Heart left ventricle (tissue), 16 donors: ENCODE results near the gene BFSP2. TPM values are rescaled to one million over a fixed set of nuclear protein-coding genes. Genes with fewer than 3 reads are reported as not detected.

Experiments
- ATAC-seq, 4 donors: fragments of 200-7000 bp; cut with Tn5 transposase; one replicate each; pipeline ENCODE4 v1.9.1; 2020 to 2022; ENCODE audit warnings: moderate library complexity in 4 of 4, mild to moderate bottlenecking in 3 of 4, moderate number of reproducible peaks in 1 of 4
- DNase-seq, 5 donors: peaks; one replicate each; pipeline ENCODE4 v3.0.0-alpha.2; 2020
- H3K27ac ChIP-seq, 12 donors: fragments of 200-600 bp; sonication (generic) in 4 of 12; one replicate each; pipeline versions ENCODE4 v1.5.0 to v1.8.0; 2016 to 2022; ENCODE audit warnings: mild to moderate bottlenecking in 2 of 12
- H3K27me3 ChIP-seq, 9 donors: fragments of 200-600 bp; sonication (generic) in 2 of 9; one replicate each; pipeline versions ENCODE4 v1.5.1 to v1.8.0; 2016 to 2022; ENCODE audit warnings: mild to moderate bottlenecking in 3 of 9
- H3K36me3 ChIP-seq, 9 donors: fragments of 200-600 bp; sonication (generic) in 2 of 9; one replicate each; pipeline versions ENCODE4 v1.5.0 to v1.8.0; 2018 to 2022; ENCODE audit warnings: mild to moderate bottlenecking in 2 of 9
- H3K4me1 ChIP-seq, 12 donors: fragments of 200-600 bp; sonication (generic) in 4 of 12; one replicate each; pipeline versions ENCODE4 v1.5.0 to v1.8.0; 2016 to 2022; ENCODE audit warnings: mild to moderate bottlenecking in 3 of 12
- H3K4me3 ChIP-seq, 12 donors: fragments of 200-600 bp; sonication (generic) in 4 of 12; one replicate each; pipeline versions ENCODE4 v1.5.0 to v1.8.0; 2017 to 2022; ENCODE audit warnings: mild to moderate bottlenecking in 9 of 12, moderate library complexity in 4 of 12
- H3K9me3 ChIP-seq, 12 donors: fragments of 200-600 bp; sonication (generic) in 4 of 12; one replicate each; pipeline versions ENCODE4 v1.5.0 to v1.8.0; 2016 to 2022; ENCODE audit warnings: mild to moderate bottlenecking in 1 of 12
- POLR2A ChIP-seq, 2 donors: fragments of 450-650 bp; IDR thresholded peaks; one replicate each; pipeline ENCODE4 v1.6.1; 2017; ENCODE audit warnings: antibody characterized with exemption in 2 of 2, mild to moderate bottlenecking in 2 of 2, moderate library complexity in 2 of 2
- WGBS, 4 donors: extraction: QIAGEN DNeasy Blood & Tissue Kit in 2 of 4; methylation state at CpG; one replicate each; pipeline versions ENCODE4 v1.1.5 to v1.1.7; 2013 to 2018; 5-methylcytosine and 5-hydroxymethylcytosine counted together
- intact Hi-C, 10 donors: fragments of 100-400 bp; cut with DNase I; formaldehyde crosslinking; loops; one replicate each; pipeline versions ENCODE4 v1.11.1 to v1.14.2; 2022
- polyA plus RNA-seq, 2 donors: library from polyadenylated mRNA; stranded (reverse); fragments of 200-250 nt; gene quantifications; one replicate each; pipeline ENCODE4 v1.2.3, GENCODE V29; 2013
- total RNA-seq, 9 donors: library from RNA; depleted of rRNA in 2 of 9; stranded (reverse); fragments of >200 nt in 2 of 9; fragmentation: NEBNext Ultra II Directional in 3 of 9; extraction: Animal tissue kit (Norgen Biotek cat#: 25700) in 3 of 9; gene quantifications; one replicate each; pipeline versions ENCODE4 v1.1.0 to v1.2.4, GENCODE V29; 2016 to 2023
- TF ChIP-seq, protein P1 (sequence below), 12 donors: fragments of 200-600 bp; sonication (generic) in 4 of 12; IDR thresholded peaks; one replicate each; pipeline versions ENCODE4 v1.5.0 to v1.8.0; 2018 to 2022; ENCODE audit warnings: antibody characterized with exemption in 12 of 12, mild to moderate bottlenecking in 5 of 12
- donor health status: ischemic (EF 13 %, LVEDD 7.1; RV severe dilation, severe dysfunction).
- donor health status: healthy with polysubstance abuse.
- donor health status: DM: no; HTN: yes; CAD: no.
- donor health status: DM: no; HTN: no; CAD: no.
- donor health status: ischemic (EF 25% LVEDD 6.9; RV normal size, moderate dysfunction).
- donor health status: ischemic (EF 25% LVEDD 5.7; RV mildly dilated, moderate dysfunction).
- donor health status: healthy.
- donor health status: DM: yes; HTN: yes; CAD: no.
- donor health status: ischemic (EF 35%, LVEDD 5.7; RV mildly dilated, moderate dysfunction).
- donor health status: nonischemic (EF 11% LVEDD 7.7; RV severe dilation, severe dysfunction).
- donor health status: DM: yes; HTN: yes; CAD: no.
- donor health status: PGD.
- donor health status: ischemic (EF 29% LVEDD 5.4; RV normal size, mild dysfunction).
- donor health status: nonischemic (EF 23%, LVEDD 6.1; RV moderate dilation, normal function).

The BFSP2 gene
- total and polyA plus RNA-seq, 11 donors, result not detected

DNA sequence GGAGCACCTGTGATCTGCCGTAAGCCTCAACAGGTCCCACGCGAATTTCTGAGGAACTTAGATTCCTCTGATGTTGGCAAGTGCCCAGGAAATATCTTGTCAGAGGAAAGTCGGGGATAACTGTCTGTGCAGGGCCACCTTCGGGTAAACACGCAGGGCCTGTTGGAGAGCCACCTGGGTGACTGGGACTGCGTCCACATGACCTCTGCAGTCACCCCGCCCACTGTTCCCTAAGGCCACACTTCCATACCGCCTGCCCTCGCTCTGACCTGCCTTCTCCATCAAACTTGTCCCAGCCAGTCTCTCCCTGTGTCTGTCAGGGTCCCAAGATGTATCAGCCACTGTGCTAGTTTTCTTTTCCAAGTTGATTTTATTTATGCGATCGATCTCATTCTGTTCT lies 28.7 kb downstream of the BFSP2 start:
- intact Hi-C loops, result no loop called here
- ATAC-seq (no peak), DNase-seq (no peak)

DNA sequence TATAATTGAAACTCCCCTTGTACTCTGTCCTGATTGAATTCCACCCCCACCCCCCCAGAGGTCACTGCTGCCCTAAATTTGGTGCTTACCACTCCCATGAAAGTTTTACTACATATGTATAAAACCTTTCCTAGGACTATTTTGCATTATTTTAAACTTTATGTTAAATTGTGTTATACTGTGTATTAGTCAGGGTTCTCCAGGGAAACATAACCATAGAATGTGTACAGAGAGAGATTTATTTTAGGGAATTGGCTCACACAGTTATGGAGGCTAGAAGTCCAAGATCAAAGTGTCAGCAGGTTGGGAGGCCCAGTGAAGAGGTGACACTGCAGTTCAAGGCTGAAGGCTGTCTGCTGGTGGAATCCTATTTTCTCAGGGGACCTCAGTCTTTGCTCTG lies 29.2 kb downstream of the BFSP2 start:
- TF ChIP-seq, protein P1, sequence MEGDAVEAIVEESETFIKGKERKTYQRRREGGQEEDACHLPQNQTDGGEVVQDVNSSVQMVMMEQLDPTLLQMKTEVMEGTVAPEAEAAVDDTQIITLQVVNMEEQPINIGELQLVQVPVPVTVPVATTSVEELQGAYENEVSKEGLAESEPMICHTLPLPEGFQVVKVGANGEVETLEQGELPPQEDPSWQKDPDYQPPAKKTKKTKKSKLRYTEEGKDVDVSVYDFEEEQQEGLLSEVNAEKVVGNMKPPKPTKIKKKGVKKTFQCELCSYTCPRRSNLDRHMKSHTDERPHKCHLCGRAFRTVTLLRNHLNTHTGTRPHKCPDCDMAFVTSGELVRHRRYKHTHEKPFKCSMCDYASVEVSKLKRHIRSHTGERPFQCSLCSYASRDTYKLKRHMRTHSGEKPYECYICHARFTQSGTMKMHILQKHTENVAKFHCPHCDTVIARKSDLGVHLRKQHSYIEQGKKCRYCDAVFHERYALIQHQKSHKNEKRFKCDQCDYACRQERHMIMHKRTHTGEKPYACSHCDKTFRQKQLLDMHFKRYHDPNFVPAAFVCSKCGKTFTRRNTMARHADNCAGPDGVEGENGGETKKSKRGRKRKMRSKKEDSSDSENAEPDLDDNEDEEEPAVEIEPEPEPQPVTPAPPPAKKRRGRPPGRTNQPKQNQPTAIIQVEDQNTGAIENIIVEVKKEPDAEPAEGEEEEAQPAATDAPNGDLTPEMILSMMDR (IDR thresholded peaks at IDR 0.05), result no peak
- no peak for TF ChIP-seq POLR2A (IDR thresholded peaks at IDR 0.05)
- no peaks in the 10 kb centered on the region for H3K36me3 ChIP-seq
- H3K4me3 ChIP-seq, result no peak overlapping the region
- H3K9me3 ChIP-seq, result no peaks in the 10 kb centered on the region
- no peaks in the 10 kb centered on the region for H3K4me1 ChIP-seq
- intact Hi-C loops, result no loop called here
- DNase-seq (no peak), ATAC-seq (no peak)
- H3K27me3 ChIP-seq, result peaks cover 0 to 19% (median 6%) of the 10 kb centered on the region in 9 donors
- H3K27ac ChIP-seq, result no peak overlapping the region

More for the DNA sequence above, 28.7 kb downstream of the BFSP2 start:
- no peaks in the 10 kb centered on the region for H3K9me3 ChIP-seq
- H3K36me3 ChIP-seq, result no peaks in the 10 kb centered on the region
- 59 to 66% (median 65%) methylated on average over 12 of the region's 12 CpGs for WGBS, 4 donors
- TF ChIP-seq POLR2A (IDR thresholded peaks at IDR 0.05), result no peak
- TF ChIP-seq, protein P1 (IDR thresholded peaks at IDR 0.05), result no peak
- peaks cover 0 to 3% (median 0%) of the 10 kb centered on the region in 12 donors for H3K4me1 ChIP-seq
- peaks cover 0 to 19% (median 6%) of the 10 kb centered on the region in 9 donors for H3K27me3 ChIP-seq
- no peak overlapping the region for H3K27ac ChIP-seq
- no peak overlapping the region for H3K4me3 ChIP-seq

DNA sequence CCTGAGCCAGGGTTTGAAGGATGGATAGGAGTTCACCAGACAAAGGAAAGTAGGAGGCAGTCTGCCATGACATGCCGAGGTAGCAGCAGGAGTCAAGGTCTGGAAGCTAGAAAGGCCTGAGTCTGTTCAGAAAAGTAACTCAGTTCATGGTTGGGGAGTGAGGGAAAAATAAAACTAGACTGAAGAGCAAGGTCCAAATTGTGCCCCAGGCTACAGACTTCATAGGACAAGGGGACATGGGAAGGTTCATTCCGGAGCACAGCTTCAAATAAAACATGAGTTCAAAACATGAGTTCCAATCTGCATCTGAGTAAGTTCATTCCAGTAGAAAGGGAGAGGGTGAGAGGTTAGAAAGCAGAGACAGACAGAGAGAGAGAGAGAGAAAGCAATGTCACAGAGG lies 39.7 kb downstream of the BFSP2 start:
- ATAC-seq (no peak), DNase-seq (no peak)
- Histone ChIP-seq H3K36me3 (no peaks in the 10 kb centered on the region), H3K9me3 (no peaks in the 10 kb centered on the region), H3K4me1 (peaks cover 0 to 11% (median 0%) of the 10 kb centered on the region in 12 donors), H3K4me3 (no peak overlapping the region), H3K27ac (no peak overlapping the region), H3K27me3 (no peaks in the 10 kb centered on the region)
- no peak for TF ChIP-seq POLR2A (IDR thresholded peaks at IDR 0.05)
- TF ChIP-seq, protein P1 (IDR thresholded peaks at IDR 0.05), result no peak
- 84 to 95% (median 90%) methylated on average over 2 of the region's 2 CpGs for WGBS, 4 donors
- intact Hi-C loops, result no loop called here

DNA sequence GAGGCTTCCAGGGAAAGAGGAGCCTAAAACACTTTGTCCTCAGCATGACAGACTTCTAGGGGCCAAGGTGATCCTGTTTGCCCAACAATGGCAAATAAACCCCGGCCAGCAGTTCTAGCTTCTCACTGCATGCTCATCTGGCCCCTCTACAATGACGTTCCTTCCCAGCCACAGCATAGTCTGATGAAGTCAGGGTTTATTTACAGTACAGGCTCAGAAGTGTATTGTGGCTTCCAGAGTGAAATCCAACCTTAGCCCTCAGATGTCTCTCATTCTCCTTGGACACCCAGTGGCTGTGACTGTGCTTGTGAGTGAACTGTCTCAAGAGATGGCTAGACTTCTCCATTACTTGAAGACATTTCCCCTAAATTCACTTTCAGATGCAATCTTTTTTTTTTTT lies 40.8 kb downstream of the BFSP2 start:
- TF ChIP-seq, protein P1 (IDR thresholded peaks at IDR 0.05), result no peak
- TF ChIP-seq POLR2A (IDR thresholded peaks at IDR 0.05), result no peak
- H3K4me1 ChIP-seq, result peaks cover 0 to 11% (median 0%) of the 10 kb centered on the region in 12 donors
- H3K9me3 ChIP-seq, result no peaks in the 10 kb centered on the region
- H3K27me3 ChIP-seq, result no peaks in the 10 kb centered on the region
- no peak overlapping the region for H3K4me3 ChIP-seq
- no peak overlapping the region for H3K27ac ChIP-seq
- intact Hi-C loops, result no loop called here
- 68 to 76% (median 71%) methylated on average over 2 of the region's 2 CpGs for WGBS, 4 donors
- ATAC-seq, result peak in 3 of 4 donors; percentile 53 to 72 (median 59)
- H3K36me3 ChIP-seq, result no peaks in the 10 kb centered on the region
- DNase-seq, result no peak
